ENCODE results near the gene MEF2A.

MEF2A gene

DNA sequence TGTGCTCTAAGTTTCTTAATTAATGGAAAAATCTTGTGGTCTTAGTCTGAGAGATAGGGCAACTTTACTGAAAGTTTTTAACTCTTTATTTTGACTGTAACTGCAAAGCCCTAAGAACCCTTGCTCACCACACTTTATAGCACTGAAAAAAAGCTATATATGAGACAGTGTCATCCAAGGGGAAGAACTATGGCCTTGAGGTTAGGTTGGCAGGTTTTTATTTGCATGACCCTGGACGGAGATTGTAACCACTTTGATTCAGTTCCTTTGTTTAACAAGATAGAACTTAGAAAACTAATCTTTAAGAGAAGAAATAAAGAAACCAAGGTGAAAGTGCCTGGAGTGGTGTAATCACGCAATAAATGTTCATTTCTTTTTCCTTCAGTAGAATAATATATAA is 198.0 kb downstream of the MEF2A start:
- no peak for DNase-seq (ENCODE audit: low read depth)
- TF ChIP-seq, protein P1, sequence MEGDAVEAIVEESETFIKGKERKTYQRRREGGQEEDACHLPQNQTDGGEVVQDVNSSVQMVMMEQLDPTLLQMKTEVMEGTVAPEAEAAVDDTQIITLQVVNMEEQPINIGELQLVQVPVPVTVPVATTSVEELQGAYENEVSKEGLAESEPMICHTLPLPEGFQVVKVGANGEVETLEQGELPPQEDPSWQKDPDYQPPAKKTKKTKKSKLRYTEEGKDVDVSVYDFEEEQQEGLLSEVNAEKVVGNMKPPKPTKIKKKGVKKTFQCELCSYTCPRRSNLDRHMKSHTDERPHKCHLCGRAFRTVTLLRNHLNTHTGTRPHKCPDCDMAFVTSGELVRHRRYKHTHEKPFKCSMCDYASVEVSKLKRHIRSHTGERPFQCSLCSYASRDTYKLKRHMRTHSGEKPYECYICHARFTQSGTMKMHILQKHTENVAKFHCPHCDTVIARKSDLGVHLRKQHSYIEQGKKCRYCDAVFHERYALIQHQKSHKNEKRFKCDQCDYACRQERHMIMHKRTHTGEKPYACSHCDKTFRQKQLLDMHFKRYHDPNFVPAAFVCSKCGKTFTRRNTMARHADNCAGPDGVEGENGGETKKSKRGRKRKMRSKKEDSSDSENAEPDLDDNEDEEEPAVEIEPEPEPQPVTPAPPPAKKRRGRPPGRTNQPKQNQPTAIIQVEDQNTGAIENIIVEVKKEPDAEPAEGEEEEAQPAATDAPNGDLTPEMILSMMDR (IDR thresholded peaks at IDR 0.05; ENCODE audit: control insufficient read depth, extremely low read depth, insufficient read depth), result no peak
- H3K4me3 ChIP-seq (ENCODE audit: low read depth, low read length), result no peak overlapping the region

DNA sequence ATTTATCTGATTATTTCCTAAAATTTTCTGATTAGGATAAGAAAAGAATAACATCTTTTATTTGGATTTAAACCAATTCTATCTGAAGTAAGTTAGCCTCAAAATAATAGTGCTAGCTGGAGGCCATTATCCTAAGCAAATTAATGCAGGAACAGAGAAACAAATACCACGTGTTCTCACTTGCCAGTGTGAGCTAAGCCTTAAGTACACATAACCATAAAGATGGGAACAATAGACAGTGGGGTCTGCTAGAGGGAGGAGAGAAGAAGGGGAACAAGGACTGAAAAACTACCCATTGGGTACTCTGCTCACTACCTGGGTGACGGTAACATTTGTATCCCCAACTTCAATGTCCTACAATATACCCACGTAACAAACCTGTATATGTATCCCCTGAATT is 198.7 kb downstream of the MEF2A start:
- DNase-seq (ENCODE audit: low read depth), result no peak
- H3K4me3 ChIP-seq (ENCODE audit: low read depth, low read length), result no peak overlapping the region
- TF ChIP-seq, protein P1 (IDR thresholded peaks at IDR 0.05; ENCODE audit: control insufficient read depth, extremely low read depth, insufficient read depth), result no peak

Measured in LNCaP clone FGC (cell line).